Neural cell (in vitro differentiated cells): Measurements from ENCODE around the gene SEPTIN5. TPM values are rescaled to one million over a fixed set of nuclear protein-coding genes. Genes with fewer than 3 reads are reported as not detected.

Source experiments
- H2AFZ ChIP-seq: fragments of 200-600, 300-800 bp; sonication (generic), shearing (Covaris generic); 2 replicates; pipeline ENCODE4 v1.6.0; 2014; ENCODE audit warnings: low read depth, mild to moderate bottlenecking, antibody characterized with exemption, low read length, moderate library complexity
- H3F3A ChIP-seq: fragments of 200-600 bp; shearing (Covaris generic); 2 replicates; pipeline ENCODE4 v1.6.1; 2016; ENCODE audit warnings: mild to moderate bottlenecking, moderate library complexity, mixed read lengths, antibody characterized with exemption, low read length; ENCODE audit not compliant: insufficient read depth, poor library complexity, severe bottlenecking
- H3K27ac ChIP-seq: fragments of 200-600, 300-800 bp; sonication (generic), shearing (Covaris generic); 2 replicates; pipeline ENCODE4 v1.5.1; 2014; ENCODE audit warnings: mild to moderate bottlenecking, low read length, moderate library complexity
- H3K27me3 ChIP-seq: fragments of 300-800, 200-600 bp; sonication (generic), shearing (Covaris generic); 2 replicates; pipeline ENCODE4 v1.6.0; 2014; ENCODE audit warnings: mild to moderate bottlenecking, low read depth, low read length, moderate library complexity; ENCODE audit not compliant: insufficient read depth
- H3K36me3 ChIP-seq: fragments of 300-800, 200-600 bp; sonication (generic), shearing (Covaris generic); 2 replicates; pipeline ENCODE4 v1.5.1; 2014; ENCODE audit warnings: mild to moderate bottlenecking, antibody characterized with exemption, low read length, moderate library complexity; ENCODE audit not compliant: insufficient read depth
- H3K4me2 ChIP-seq: fragments of 300-800, 200-600 bp; sonication (generic), shearing (Covaris generic); 2 replicates; pipeline ENCODE4 v1.6.0; 2014; ENCODE audit warnings: mild to moderate bottlenecking, low read length
- H3K4me3 ChIP-seq: fragments of 300-800, 200-600 bp; sonication (generic), shearing (Covaris generic); 2 replicates; pipeline ENCODE4 v1.5.1; 2014; ENCODE audit warnings: mild to moderate bottlenecking, low read length, moderate library complexity
- H3K79me2 ChIP-seq: fragments of 200-600 bp; shearing (Covaris generic); replicated peaks from 2 replicates; pipeline ENCODE4 v1.6.0; 2014; ENCODE audit warnings: mild to moderate bottlenecking, low read length, moderate library complexity; ENCODE audit not compliant: insufficient read depth
- H3K9ac ChIP-seq: fragments of 300-800, 200-600 bp; sonication (generic), shearing (Covaris generic); 2 replicates; pipeline ENCODE4 v1.6.1; 2016; ENCODE audit warnings: mild to moderate bottlenecking, low read length, mixed read lengths
- H3K9me2 ChIP-seq: fragments of 200-600 bp; shearing (Covaris generic); 2 replicates; pipeline ENCODE4 v1.6.1; 2016; ENCODE audit warnings: mild to moderate bottlenecking, low read length, mixed read lengths; ENCODE audit not compliant: insufficient read depth
- H3K9me3 ChIP-seq: fragments of 200-600, 300-800 bp; sonication (generic), shearing (Covaris generic); 2 replicates; pipeline ENCODE4 v1.6.1; 2016; ENCODE audit warnings: mild to moderate bottlenecking, mixed run types, low read length, moderate library complexity, mixed read lengths
- H4K20me1 ChIP-seq: fragments of 200-600 bp; shearing (Covaris generic); 2 replicates; pipeline ENCODE4 v1.6.1; 2016; ENCODE audit warnings: mild to moderate bottlenecking, mixed run types; ENCODE audit not compliant: insufficient read depth
- EP300 ChIP-seq: fragments of 450-650 bp; conservative IDR thresholded peaks from 2 replicates; pipeline ENCODE4 v1.6.1; 2014; ENCODE audit warnings: antibody characterized with exemption, mild to moderate bottlenecking, moderate library complexity; ENCODE audit not compliant: poor library complexity, severe bottlenecking
- EZH2 ChIP-seq: fragments of 200-600, 300-800 bp; shearing (Covaris generic), sonication (generic); IDR thresholded peaks from 2 replicates; pipeline ENCODE4 v1.6.1; 2014; ENCODE audit warnings: antibody characterized with exemption, low read length, borderline replicate concordance, mild to moderate bottlenecking; ENCODE audit not compliant: insufficient read depth, poor library complexity, severe bottlenecking
- MXI1 ChIP-seq: fragments of 450-650 bp; conservative IDR thresholded peaks from 2 replicates; pipeline ENCODE4 v1.6.1; 2014; ENCODE audit warnings: antibody characterized with exemption, mild to moderate bottlenecking; ENCODE audit not compliant: poor library complexity, severe bottlenecking
- POLR2AphosphoS5 ChIP-seq: IDR thresholded peaks from 2 replicates; pipeline ENCODE4 v1.6.1; 2012
- RAD21 ChIP-seq: fragments of 450-650 bp; conservative IDR thresholded peaks from 2 replicates; pipeline ENCODE4 v1.6.1; 2014; ENCODE audit warnings: antibody characterized with exemption, mild to moderate bottlenecking, moderate library complexity
- SMC3 ChIP-seq: fragments of 450-650 bp; conservative IDR thresholded peaks from 2 replicates; pipeline ENCODE4 v1.6.1; 2014; ENCODE audit warnings: antibody characterized with exemption, mild to moderate bottlenecking, moderate library complexity; ENCODE audit not compliant: poor library complexity
- TAF1 ChIP-seq: IDR thresholded peaks from 2 replicates; pipeline ENCODE4 v1.6.1; 2012; ENCODE audit warnings: low read depth
- polyA plus RNA-seq: library from polyadenylated mRNA; depleted of rRNA; stranded (reverse); fragments of >200 nt; gene quantifications from 2 replicates; pipeline ENCODE4 v1.2.3, GENCODE V29; 2014
- TF ChIP-seq, protein P1 (sequence below): fragments of 450-650 bp; IDR thresholded peaks from 2 replicates; pipeline ENCODE4 v1.5.1; 2014; ENCODE audit warnings: antibody characterized with exemption, mild to moderate bottlenecking, moderate library complexity; ENCODE audit not compliant: poor library complexity, severe bottlenecking
- TF ChIP-seq, protein P2 (sequence below): IDR thresholded peaks from 2 replicates; pipeline ENCODE4 v1.6.1; 2012; ENCODE audit warnings: borderline replicate concordance

The SEPTIN5 gene
- polyA plus RNA-seq, 1 donor from 2014 or later: 166 TPM

- H2AFZ ChIP-seq: no peak overlapping the region
These were observed 42.1 kb upstream of the SEPTIN5 start for GRCh38 chr22:19672054-19672776.

GRCh38 chr22:19673660-19674059, 40.6 kb upstream of the SEPTIN5 start:
- no peak overlapping the region for H3K27ac ChIP-seq
- no peaks in the 10 kb centered on the region for H3K79me2 ChIP-seq
- H2AFZ ChIP-seq: no peak overlapping the region
- no peaks in the 10 kb centered on the region for H4K20me1 ChIP-seq
- H3K36me3 ChIP-seq: no peaks in the 10 kb centered on the region
- no peak overlapping the region for H3K4me2 ChIP-seq
- no peak for TF ChIP-seq EZH2
- TF ChIP-seq SMC3: no peak
- no peak for TF ChIP-seq POLR2AphosphoS5
- TF ChIP-seq TAF1: no peak
- TF ChIP-seq EP300: no peak
- TF ChIP-seq, protein P1, sequence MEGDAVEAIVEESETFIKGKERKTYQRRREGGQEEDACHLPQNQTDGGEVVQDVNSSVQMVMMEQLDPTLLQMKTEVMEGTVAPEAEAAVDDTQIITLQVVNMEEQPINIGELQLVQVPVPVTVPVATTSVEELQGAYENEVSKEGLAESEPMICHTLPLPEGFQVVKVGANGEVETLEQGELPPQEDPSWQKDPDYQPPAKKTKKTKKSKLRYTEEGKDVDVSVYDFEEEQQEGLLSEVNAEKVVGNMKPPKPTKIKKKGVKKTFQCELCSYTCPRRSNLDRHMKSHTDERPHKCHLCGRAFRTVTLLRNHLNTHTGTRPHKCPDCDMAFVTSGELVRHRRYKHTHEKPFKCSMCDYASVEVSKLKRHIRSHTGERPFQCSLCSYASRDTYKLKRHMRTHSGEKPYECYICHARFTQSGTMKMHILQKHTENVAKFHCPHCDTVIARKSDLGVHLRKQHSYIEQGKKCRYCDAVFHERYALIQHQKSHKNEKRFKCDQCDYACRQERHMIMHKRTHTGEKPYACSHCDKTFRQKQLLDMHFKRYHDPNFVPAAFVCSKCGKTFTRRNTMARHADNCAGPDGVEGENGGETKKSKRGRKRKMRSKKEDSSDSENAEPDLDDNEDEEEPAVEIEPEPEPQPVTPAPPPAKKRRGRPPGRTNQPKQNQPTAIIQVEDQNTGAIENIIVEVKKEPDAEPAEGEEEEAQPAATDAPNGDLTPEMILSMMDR: no peak
- TF ChIP-seq, protein P2, sequence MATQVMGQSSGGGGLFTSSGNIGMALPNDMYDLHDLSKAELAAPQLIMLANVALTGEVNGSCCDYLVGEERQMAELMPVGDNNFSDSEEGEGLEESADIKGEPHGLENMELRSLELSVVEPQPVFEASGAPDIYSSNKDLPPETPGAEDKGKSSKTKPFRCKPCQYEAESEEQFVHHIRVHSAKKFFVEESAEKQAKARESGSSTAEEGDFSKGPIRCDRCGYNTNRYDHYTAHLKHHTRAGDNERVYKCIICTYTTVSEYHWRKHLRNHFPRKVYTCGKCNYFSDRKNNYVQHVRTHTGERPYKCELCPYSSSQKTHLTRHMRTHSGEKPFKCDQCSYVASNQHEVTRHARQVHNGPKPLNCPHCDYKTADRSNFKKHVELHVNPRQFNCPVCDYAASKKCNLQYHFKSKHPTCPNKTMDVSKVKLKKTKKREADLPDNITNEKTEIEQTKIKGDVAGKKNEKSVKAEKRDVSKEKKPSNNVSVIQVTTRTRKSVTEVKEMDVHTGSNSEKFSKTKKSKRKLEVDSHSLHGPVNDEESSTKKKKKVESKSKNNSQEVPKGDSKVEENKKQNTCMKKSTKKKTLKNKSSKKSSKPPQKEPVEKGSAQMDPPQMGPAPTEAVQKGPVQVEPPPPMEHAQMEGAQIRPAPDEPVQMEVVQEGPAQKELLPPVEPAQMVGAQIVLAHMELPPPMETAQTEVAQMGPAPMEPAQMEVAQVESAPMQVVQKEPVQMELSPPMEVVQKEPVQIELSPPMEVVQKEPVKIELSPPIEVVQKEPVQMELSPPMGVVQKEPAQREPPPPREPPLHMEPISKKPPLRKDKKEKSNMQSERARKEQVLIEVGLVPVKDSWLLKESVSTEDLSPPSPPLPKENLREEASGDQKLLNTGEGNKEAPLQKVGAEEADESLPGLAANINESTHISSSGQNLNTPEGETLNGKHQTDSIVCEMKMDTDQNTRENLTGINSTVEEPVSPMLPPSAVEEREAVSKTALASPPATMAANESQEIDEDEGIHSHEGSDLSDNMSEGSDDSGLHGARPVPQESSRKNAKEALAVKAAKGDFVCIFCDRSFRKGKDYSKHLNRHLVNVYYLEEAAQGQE: no peak
- no peak for TF ChIP-seq RAD21
- no peak for TF ChIP-seq MXI1
- no peaks in the 10 kb centered on the region for H3K27me3 ChIP-seq
- no peaks in the 10 kb centered on the region for H3K9me3 ChIP-seq
- no peaks in the 10 kb centered on the region for H3K9me2 ChIP-seq
- no peaks in the 10 kb centered on the region for H3F3A ChIP-seq
- no peak overlapping the region for H3K9ac ChIP-seq
- H3K4me3 ChIP-seq: no peak overlapping the region

More at GRCh38 chr22:19672054-19672776, 42.1 kb upstream of the SEPTIN5 start:
- H3K4me2 ChIP-seq: no peak overlapping the region
- H4K20me1 ChIP-seq: no peaks in the 10 kb centered on the region
- H3K36me3 ChIP-seq: no peaks in the 10 kb centered on the region
- no peaks in the 10 kb centered on the region for H3K79me2 ChIP-seq
- no peak overlapping the region for H3K27ac ChIP-seq
- H3K27me3 ChIP-seq: no peaks in the 10 kb centered on the region
- H3K9ac ChIP-seq: no peak overlapping the region
- TF ChIP-seq, protein P2: no peak
- TF ChIP-seq MXI1: no peak
- no peak for TF ChIP-seq EP300
- TF ChIP-seq SMC3: no peak
- no peak for TF ChIP-seq POLR2AphosphoS5
- TF ChIP-seq RAD21: no peak
- TF ChIP-seq, protein P1: no peak
- TF ChIP-seq EZH2: no peak
- TF ChIP-seq TAF1: no peak
- H3K9me3 ChIP-seq: no peaks in the 10 kb centered on the region
- no peak overlapping the region for H3K4me3 ChIP-seq
- H3K9me2 ChIP-seq: no peaks in the 10 kb centered on the region
- H3F3A ChIP-seq: no peaks in the 10 kb centered on the region
